Peyer's patch (tissue), 4 donors: ENCODE measurements around the gene SWT1.

Experiments
- CTCF ChIP-seq, 6 experiments: fragments of 450-650 bp in 4 of 6; fragments of 200-600 bp in 2 of 6; sonication (generic) in 1 of 6; IDR thresholded peaks; one replicate each; pipeline ENCODE4 v1.5.1; 2017 to 2019; ENCODE audit warnings: antibody characterized with exemption in 6 of 6, mild to moderate bottlenecking in 3 of 6, moderate library complexity in 1 of 6
- POLR2A ChIP-seq, 2 donors: fragments of 450-650 bp; IDR thresholded peaks; one replicate each; pipeline ENCODE4 v1.5.1; 2017; ENCODE audit warnings: antibody characterized with exemption in 2 of 2, mild to moderate bottlenecking in 2 of 2, moderate library complexity in 2 of 2

- TF ChIP-seq CTCF (IDR thresholded peaks at IDR 0.05) = no peak
- no peak for TF ChIP-seq POLR2A (IDR thresholded peaks at IDR 0.05)
Measured at GRCh38 chr1:185260611-185261010, 103.6 kb downstream of the SWT1 start.
